WTC11 (cell line): ENCODE results near the gene FAM13A. TPM values are rescaled to one million over a fixed set of nuclear protein-coding genes. Genes with fewer than 3 reads are reported as not detected.

Source experiments
- ATAC-seq: fragments of 200-7000 bp; cut with Tn5 transposase; 2 replicates; pipeline ENCODE4 v1.10.0; 2021; ENCODE audit warnings: mild to moderate bottlenecking, moderate library complexity
- CTCF ChIA-PET: fragments of 300-600 bp; sonication (Branson Sonifier 250); formaldehyde crosslinking; loops from one replicate; lab custom pipeline; 2021; ENCODE audit warnings: antibody characterized with exemption; lab: Charles Lee
- POLR2A ChIA-PET: fragments of 350-600 bp; sonication (Branson Sonifier 250); formaldehyde crosslinking; loops from one replicate; lab custom pipeline; 2021; ENCODE audit warnings: antibody characterized with exemption; lab: Charles Lee
- DNase-seq: peaks from one replicate; pipeline ENCODE4 v3.0.0; 2021; ENCODE audit warnings: low spot score
- H3K27ac Mint-ChIP-seq: 2 replicates; pipeline ENCODE4 v1.8.0; 2021; ENCODE audit warnings: mixed read lengths
- H3K27me3 Mint-ChIP-seq: 2 replicates; pipeline ENCODE4 v1.8.0; 2021; ENCODE audit warnings: low read depth, mild to moderate bottlenecking, moderate library complexity, mixed read lengths
- H3K36me3 Mint-ChIP-seq: 2 replicates; pipeline ENCODE4 v1.8.0; 2021; ENCODE audit warnings: mixed read lengths
- H3K4me1 Mint-ChIP-seq: 2 replicates; pipeline ENCODE4 v1.8.0; 2022; ENCODE audit warnings: mixed read lengths
- H3K4me3 Mint-ChIP-seq: 2 replicates; pipeline ENCODE4 v1.8.0; 2021; ENCODE audit warnings: mild to moderate bottlenecking, moderate library complexity, mixed read lengths
- H3K9me3 Mint-ChIP-seq: 2 replicates; pipeline ENCODE4 v1.8.0; 2021; ENCODE audit warnings: mixed read lengths
- AFF4 ChIP-seq: sonication (generic); formaldehyde crosslinking; IDR thresholded peaks from 2 replicates; pipeline ENCODE4 v1.8.1; 2023; ENCODE audit warnings: mild to moderate bottlenecking, missing genetic modification reagents, borderline replicate concordance
- ESRRA ChIP-seq: sonication (generic); formaldehyde crosslinking; IDR thresholded peaks from 2 replicates; pipeline ENCODE4 v1.8.1; 2022; ENCODE audit warnings: mild to moderate bottlenecking, missing genetic modification reagents, borderline replicate concordance
- GTF2I ChIP-seq: fragments of 250-450 bp; sonication (Bioruptor Pico); conservative IDR thresholded peaks from 2 replicates; pipeline ENCODE4 v1.4.0; 2021; ENCODE audit warnings: mild to moderate bottlenecking
- IRF1 ChIP-seq: sonication (generic); formaldehyde crosslinking; IDR thresholded peaks from 2 replicates; pipeline ENCODE4 v1.8.0; 2023; ENCODE audit warnings: missing genetic modification reagents
- KAT7 ChIP-seq: sonication (generic); formaldehyde crosslinking; IDR thresholded peaks from 2 replicates; pipeline ENCODE4 v1.8.1; 2023; ENCODE audit warnings: missing genetic modification reagents, mild to moderate bottlenecking, borderline replicate concordance
- MAX ChIP-seq: sonication (generic); formaldehyde crosslinking; IDR thresholded peaks from 2 replicates; pipeline ENCODE4 v1.8.0; 2022; ENCODE audit warnings: mild to moderate bottlenecking, missing genetic modification reagents
- MYBL2 ChIP-seq: sonication (generic); formaldehyde crosslinking; IDR thresholded peaks from 2 replicates; pipeline ENCODE4 v1.8.1; 2023; ENCODE audit warnings: mild to moderate bottlenecking, moderate library complexity, missing genetic modification reagents
- NFE2L1 ChIP-seq: sonication (generic); formaldehyde crosslinking; IDR thresholded peaks from 2 replicates; pipeline ENCODE4 v1.8.1; 2023; ENCODE audit warnings: missing genetic modification reagents
- NFYB ChIP-seq: sonication (generic); formaldehyde crosslinking; conservative IDR thresholded peaks from 2 replicates; pipeline ENCODE4 v1.8.0; 2022; ENCODE audit warnings: low read depth, missing genetic modification reagents
- NR1H2 ChIP-seq: sonication (generic); formaldehyde crosslinking; IDR thresholded peaks from 2 replicates; pipeline ENCODE4 v1.9.0; 2021; ENCODE audit warnings: mild to moderate bottlenecking, moderate library complexity, missing genetic modification reagents
- NR2C2 ChIP-seq: sonication (generic); formaldehyde crosslinking; IDR thresholded peaks from 2 replicates; pipeline ENCODE4 v1.8.0; 2022; ENCODE audit warnings: mild to moderate bottlenecking, missing genetic modification reagents
- OVOL2 ChIP-seq: fragments of 250-450 bp; sonication (Bioruptor Pico); IDR thresholded peaks from 2 replicates; pipeline ENCODE4 v1.9.0; 2021; ENCODE audit warnings: mild to moderate bottlenecking, borderline replicate concordance
- PREB ChIP-seq: sonication (generic); formaldehyde crosslinking; IDR thresholded peaks from 2 replicates; pipeline ENCODE4 v1.8.1; 2022; ENCODE audit warnings: mild to moderate bottlenecking, missing genetic modification reagents, moderate library complexity, borderline replicate concordance
- RELA ChIP-seq: sonication (generic); formaldehyde crosslinking; IDR thresholded peaks from 2 replicates; pipeline ENCODE4 v1.8.1; 2022; ENCODE audit warnings: missing genetic modification reagents, mild to moderate bottlenecking, borderline replicate concordance
- SP1 ChIP-seq: sonication (generic); formaldehyde crosslinking; conservative IDR thresholded peaks from 2 replicates; pipeline ENCODE4 v1.8.1; 2022; ENCODE audit warnings: missing genetic modification reagents
- ZNF232 ChIP-seq: sonication (generic); formaldehyde crosslinking; IDR thresholded peaks from 2 replicates; pipeline ENCODE4 v1.8.0; 2022; ENCODE audit warnings: mild to moderate bottlenecking, missing genetic modification reagents
- ZNF396 ChIP-seq: fragments of 250-450 bp; sonication (Bioruptor Pico); IDR thresholded peaks from 2 replicates; pipeline ENCODE4 v1.8.0; 2021; ENCODE audit warnings: mild to moderate bottlenecking, moderate library complexity, borderline replicate concordance
- ZNF671 ChIP-seq: fragments of 250-450 bp; sonication (Bioruptor Pico); IDR thresholded peaks from 2 replicates; pipeline ENCODE4 v1.8.0; 2021; ENCODE audit warnings: mild to moderate bottlenecking
- total RNA-seq: library from RNA; stranded (reverse); gene quantifications from 3 replicates; pipeline ENCODE4 v1.2.3, GENCODE V29; 2021
- TF ChIP-seq, protein P1 (sequence below): fragments of 250-450 bp; sonication (Bioruptor Pico); conservative IDR thresholded peaks from 2 replicates; pipeline ENCODE4 v1.9.0; 2021; ENCODE audit warnings: mild to moderate bottlenecking
- TF ChIP-seq, protein P2 (sequence below): sonication (generic); formaldehyde crosslinking; IDR thresholded peaks from 2 replicates; pipeline ENCODE4 v1.8.0; 2023; ENCODE audit warnings: mild to moderate bottlenecking, missing genetic modification reagents

FAM13A gene
- total RNA-seq, 1 experiment from 2014 or later = 14.6 TPM

GRCh38 chr4:88809576-88810219 is 247.3 kb downstream of the FAM13A start:
- no peak for ATAC-seq
- H3K36me3 Mint-ChIP-seq = no peaks in the 10 kb centered on the region
- no peaks in the 10 kb centered on the region for H3K27me3 Mint-ChIP-seq
- H3K9me3 Mint-ChIP-seq = no peaks in the 10 kb centered on the region
- no peak overlapping the region for H3K27ac Mint-ChIP-seq
- DNase-seq = no peak
- TF ChIP-seq SP1 (CRISPR knock-in tag) (no peak), ZNF232 (CRISPR knock-in tag) (no peak), NFE2L1 (no peak)
- ChIA-PET CTCF (interaction anchor here (0.7 kb wide), 1 partner anchor 452 kb away, joined by 4 read pairs; no protein-coding TSS in a partner anchor), POLR2A (no interaction called here)
- no peak overlapping the region for H3K4me3 Mint-ChIP-seq
- H3K4me1 Mint-ChIP-seq = peaks cover 16% of the 10 kb centered on the region

DNA sequence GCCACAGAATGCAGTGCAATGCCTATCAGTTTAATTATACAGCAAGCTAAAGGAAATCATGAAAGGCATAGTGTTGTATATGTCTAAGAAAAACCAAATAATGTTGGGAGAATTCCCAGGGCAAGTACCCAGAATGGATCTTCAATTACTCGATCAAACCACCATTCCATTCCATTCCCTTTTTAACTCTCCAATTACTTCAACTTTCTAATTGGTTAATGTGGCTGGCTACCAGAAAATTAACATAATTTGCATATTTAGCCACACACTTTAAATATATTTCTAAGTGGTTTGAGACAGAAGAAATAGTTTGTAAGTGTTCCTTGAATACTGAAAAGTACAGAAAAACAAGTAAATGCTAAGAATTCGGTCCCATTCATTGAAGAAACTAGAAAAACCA is 247.9 kb downstream of the FAM13A start:
- POLR2A ChIA-PET = no interaction called here
- H3K9me3 Mint-ChIP-seq = no peaks in the 10 kb centered on the region
- H3K36me3 Mint-ChIP-seq = no peaks in the 10 kb centered on the region
- ATAC-seq (no peak), DNase-seq (no peak)
- no peaks in the 10 kb centered on the region for H3K27me3 Mint-ChIP-seq
- H3K27ac Mint-ChIP-seq = peak overlapping the region; percentile 70; the same call in 1 of the 2 replicates
- CTCF ChIA-PET = no interaction called here
- H3K4me1 Mint-ChIP-seq = peaks cover 11% of the 10 kb centered on the region
- TF ChIP-seq OVOL2 (CRISPR knock-in tag) (no peak), AFF4 (no peak), NR2C2 (CRISPR knock-in tag) (no peak), ZNF671 (CRISPR knock-in tag) (no peak), NFYB (CRISPR knock-in tag) (no peak), GTF2I (CRISPR knock-in tag) (no peak), NR1H2 (CRISPR knock-in tag) (no peak), IRF1 (no peak), ESRRA (no peak), ZNF396 (CRISPR knock-in tag) (no peak), KAT7 (CRISPR knock-in tag) (no peak), MYBL2 (CRISPR knock-in tag) (no peak), PREB (CRISPR knock-in tag) (no peak), RELA (CRISPR knock-in tag) (no peak), MAX (CRISPR knock-in tag) (no peak)
- TF ChIP-seq, protein P1, sequence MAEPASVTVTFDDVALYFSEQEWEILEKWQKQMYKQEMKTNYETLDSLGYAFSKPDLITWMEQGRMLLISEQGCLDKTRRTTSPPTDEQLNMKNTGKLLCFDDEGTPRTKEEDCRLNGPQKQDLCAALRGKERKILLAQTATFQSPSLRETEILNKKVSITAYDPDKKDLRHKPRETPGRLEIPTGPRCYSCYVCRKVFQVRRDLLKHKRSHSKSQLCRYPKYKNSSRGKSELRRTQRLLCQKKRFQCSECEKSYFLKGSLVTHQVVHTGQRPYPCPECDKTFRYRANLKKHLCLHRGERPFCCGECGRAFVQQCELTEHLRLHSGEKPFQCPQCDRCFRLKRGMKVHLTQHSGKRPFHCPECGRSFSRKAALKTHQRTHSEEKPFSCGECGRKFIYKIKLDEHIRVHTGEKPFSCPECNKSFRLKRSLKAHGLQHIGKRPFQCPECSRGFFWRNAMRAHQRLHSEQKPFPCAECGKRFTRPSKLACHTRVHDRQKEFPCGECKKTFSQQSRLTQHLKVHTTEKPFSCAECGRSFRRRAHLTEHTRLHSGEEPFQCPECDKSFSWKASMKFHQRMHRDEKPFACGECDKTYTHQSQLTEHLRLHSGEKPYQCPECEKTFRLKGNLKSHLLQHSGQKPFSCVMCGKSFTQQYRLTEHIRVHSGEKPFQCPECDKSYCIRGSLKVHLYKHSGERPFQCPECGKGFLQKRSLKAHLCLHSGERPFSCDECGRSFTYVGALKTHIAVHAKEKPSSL (CRISPR knock-in tag) = no peak
- TF ChIP-seq, protein P2, sequence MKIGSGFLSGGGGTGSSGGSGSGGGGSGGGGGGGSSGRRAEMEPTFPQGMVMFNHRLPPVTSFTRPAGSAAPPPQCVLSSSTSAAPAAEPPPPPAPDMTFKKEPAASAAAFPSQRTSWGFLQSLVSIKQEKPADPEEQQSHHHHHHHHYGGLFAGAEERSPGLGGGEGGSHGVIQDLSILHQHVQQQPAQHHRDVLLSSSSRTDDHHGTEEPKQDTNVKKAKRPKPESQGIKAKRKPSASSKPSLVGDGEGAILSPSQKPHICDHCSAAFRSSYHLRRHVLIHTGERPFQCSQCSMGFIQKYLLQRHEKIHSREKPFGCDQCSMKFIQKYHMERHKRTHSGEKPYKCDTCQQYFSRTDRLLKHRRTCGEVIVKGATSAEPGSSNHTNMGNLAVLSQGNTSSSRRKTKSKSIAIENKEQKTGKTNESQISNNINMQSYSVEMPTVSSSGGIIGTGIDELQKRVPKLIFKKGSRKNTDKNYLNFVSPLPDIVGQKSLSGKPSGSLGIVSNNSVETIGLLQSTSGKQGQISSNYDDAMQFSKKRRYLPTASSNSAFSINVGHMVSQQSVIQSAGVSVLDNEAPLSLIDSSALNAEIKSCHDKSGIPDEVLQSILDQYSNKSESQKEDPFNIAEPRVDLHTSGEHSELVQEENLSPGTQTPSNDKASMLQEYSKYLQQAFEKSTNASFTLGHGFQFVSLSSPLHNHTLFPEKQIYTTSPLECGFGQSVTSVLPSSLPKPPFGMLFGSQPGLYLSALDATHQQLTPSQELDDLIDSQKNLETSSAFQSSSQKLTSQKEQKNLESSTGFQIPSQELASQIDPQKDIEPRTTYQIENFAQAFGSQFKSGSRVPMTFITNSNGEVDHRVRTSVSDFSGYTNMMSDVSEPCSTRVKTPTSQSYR (CRISPR knock-in tag) = no peak
- H3K4me3 Mint-ChIP-seq = no peak overlapping the region
